ENCODE measurements around the gene OTOL1. TPM values are rescaled to one million over a fixed set of nuclear protein-coding genes. Genes with fewer than 3 reads are reported as not detected.
"Not testable (repeated sequence)": the region's sequence is repeated elsewhere in the genome, so short reads cannot be mapped to it uniquely, and the experiment has no call there.

OTOL1 gene
- total RNA-seq, 2 donors from 2014 or later: not detected

DNA sequence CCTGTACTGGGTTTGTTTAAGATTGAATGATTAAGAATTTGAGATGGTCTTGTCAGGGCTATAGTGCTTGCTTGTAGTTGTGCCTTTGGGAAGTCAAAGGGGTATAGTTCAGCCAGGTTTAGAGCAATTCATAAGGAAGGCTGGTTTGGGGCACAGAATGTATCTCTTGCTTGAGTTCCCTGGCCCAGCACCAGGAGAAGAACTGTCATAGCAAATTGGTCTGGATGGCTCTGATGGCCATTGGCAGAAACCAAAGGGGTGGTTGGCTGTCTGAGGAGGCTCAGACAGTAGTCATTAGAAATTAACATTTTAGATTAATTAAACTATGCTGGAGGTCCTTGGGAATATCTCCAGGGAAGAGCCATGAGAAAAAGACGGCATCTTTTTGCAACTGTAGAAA is 25.4 kb upstream of the OTOL1 start:
- Histone ChIP-seq H3K9ac (ENCODE audit: low read depth in 2 of 2, low read length in 2 of 2) (no peak overlapping the region), H3K4me3 (no peak overlapping the region), H3K27ac (no peak overlapping the region), H3K27me3 (no peaks in the 10 kb centered on the region), H3K36me3 (no peaks in the 10 kb centered on the region), H3K4me1 (no peaks in the 10 kb centered on the region), H3K9me3 (no peaks in the 10 kb centered on the region)
- DNase-seq: no peak
- TF ChIP-seq, protein P1, sequence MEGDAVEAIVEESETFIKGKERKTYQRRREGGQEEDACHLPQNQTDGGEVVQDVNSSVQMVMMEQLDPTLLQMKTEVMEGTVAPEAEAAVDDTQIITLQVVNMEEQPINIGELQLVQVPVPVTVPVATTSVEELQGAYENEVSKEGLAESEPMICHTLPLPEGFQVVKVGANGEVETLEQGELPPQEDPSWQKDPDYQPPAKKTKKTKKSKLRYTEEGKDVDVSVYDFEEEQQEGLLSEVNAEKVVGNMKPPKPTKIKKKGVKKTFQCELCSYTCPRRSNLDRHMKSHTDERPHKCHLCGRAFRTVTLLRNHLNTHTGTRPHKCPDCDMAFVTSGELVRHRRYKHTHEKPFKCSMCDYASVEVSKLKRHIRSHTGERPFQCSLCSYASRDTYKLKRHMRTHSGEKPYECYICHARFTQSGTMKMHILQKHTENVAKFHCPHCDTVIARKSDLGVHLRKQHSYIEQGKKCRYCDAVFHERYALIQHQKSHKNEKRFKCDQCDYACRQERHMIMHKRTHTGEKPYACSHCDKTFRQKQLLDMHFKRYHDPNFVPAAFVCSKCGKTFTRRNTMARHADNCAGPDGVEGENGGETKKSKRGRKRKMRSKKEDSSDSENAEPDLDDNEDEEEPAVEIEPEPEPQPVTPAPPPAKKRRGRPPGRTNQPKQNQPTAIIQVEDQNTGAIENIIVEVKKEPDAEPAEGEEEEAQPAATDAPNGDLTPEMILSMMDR (IDR thresholded peaks at IDR 0.05): no peak
- intact Hi-C loops (cut with DNase I): no loop called here

DNA sequence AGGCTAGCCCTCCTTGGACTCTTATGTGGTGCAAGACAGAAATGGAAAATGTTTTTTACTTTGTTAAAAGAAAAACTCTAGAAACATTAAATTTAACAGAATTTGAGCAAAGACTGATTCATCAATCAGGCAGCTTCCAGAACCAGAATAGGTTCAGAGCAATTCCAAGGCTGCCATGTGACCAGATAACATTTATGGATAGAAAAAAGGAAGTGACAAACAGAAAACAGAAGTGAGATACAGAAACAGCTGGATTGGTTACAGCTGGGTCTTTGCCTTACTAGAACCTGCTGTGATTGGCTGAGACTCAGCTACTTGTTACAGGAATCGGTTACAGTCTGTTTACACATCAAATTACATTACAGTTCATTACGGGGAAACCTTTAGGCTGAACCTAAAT is 22.5 kb upstream of the OTOL1 start:
- H3K36me3 ChIP-seq: no peaks in the 10 kb centered on the region
- H3K9me3 ChIP-seq: no peaks in the 10 kb centered on the region
- H3K4me1 ChIP-seq: no peaks in the 10 kb centered on the region
- H3K9ac ChIP-seq (ENCODE audit: low read depth in 2 of 2, low read length in 2 of 2): no peak overlapping the region
- no peak overlapping the region for H3K27ac ChIP-seq
- intact Hi-C loops (cut with DNase I): no loop called here
- TF ChIP-seq, protein P1 (IDR thresholded peaks at IDR 0.05): no peak
- H3K27me3 ChIP-seq: no peaks in the 10 kb centered on the region
- no peak for DNase-seq
- no peak overlapping the region for H3K4me3 ChIP-seq

DNA sequence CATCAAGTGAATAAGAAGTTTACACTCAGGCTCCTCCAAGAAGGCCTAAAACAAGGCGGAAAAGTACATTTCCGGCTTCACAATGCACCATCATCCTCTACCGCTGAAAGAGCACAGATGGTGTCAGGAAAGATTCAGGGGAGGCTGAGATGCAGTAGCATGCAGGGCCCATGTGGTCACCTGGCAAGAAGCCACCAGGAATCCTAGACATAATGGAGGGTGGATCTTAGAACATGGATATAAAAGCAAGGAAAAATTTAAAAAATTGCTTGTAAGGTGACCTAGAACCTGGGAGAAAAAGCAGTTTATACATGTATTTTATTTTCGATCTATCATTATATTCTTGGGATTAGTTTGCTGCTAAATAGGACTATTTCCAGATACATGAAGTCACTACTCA is 21.9 kb upstream of the OTOL1 start:
- TF ChIP-seq, protein P1 (IDR thresholded peaks at IDR 0.05): no peak
- Histone ChIP-seq H3K9me3 (no peaks in the 10 kb centered on the region), H3K27ac (no peak overlapping the region), H3K36me3 (no peaks in the 10 kb centered on the region), H3K4me1 (no peaks in the 10 kb centered on the region), H3K4me3 (no peak overlapping the region), H3K9ac (ENCODE audit: low read depth in 2 of 2, low read length in 2 of 2) (no peak overlapping the region), H3K27me3 (no peaks in the 10 kb centered on the region)
- intact Hi-C loops (cut with DNase I): no loop called here
- DNase-seq: no peak

DNA sequence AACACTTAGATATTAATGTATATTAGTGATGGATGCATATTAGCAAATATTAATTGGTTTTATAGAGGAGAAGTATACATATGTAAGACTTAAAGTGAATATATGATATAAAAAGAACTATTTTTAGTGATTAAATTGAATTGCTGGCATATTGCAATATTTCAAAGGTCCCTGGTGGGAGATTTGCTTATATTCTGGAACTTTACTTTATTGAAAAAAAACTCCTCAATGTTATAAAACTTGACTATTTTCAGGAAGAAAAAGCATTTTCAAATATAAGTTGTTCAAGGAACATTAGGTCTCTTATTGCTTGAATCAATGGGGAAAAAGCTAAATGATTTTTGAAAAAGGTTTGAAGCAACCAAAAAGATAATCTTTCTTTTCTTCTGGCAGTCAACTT is 21.4 kb upstream of the OTOL1 start:
- no peak overlapping the region for H3K9ac ChIP-seq (ENCODE audit: low read depth in 2 of 2, low read length in 2 of 2)
- DNase-seq: no peak
- H3K27me3 ChIP-seq: no peaks in the 10 kb centered on the region
- TF ChIP-seq, protein P1 (IDR thresholded peaks at IDR 0.05): no peak
- no peak overlapping the region for H3K27ac ChIP-seq
- no peaks in the 10 kb centered on the region for H3K9me3 ChIP-seq
- intact Hi-C loops (cut with DNase I): no loop called here
- no peaks in the 10 kb centered on the region for H3K4me1 ChIP-seq
- no peaks in the 10 kb centered on the region for H3K36me3 ChIP-seq
- H3K4me3 ChIP-seq: no peak overlapping the region

DNA sequence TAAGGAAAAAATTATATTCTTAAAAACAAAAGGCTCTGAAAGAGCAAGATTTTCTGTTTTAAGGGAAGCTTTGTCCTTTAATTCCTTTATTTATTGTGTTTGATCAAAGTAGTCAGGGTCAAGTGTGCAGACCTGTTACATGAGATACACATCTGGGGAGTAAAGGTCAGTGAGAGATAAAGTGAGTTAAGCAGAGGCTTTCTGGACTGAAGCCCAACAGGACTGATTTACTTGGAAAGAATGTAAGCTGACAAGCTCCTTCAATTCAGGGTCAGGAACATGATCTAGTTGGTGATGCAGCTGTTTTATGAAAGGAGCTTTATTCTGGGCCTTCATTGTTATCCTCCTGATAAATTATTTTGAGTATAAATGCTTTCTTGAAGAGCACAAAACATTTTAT is 20.7 kb upstream of the OTOL1 start:
- no peaks in the 10 kb centered on the region for H3K27me3 ChIP-seq
- intact Hi-C loops (cut with DNase I): no loop called here
- TF ChIP-seq, protein P1 (IDR thresholded peaks at IDR 0.05): no peak
- no peak overlapping the region for H3K9ac ChIP-seq (ENCODE audit: low read depth in 2 of 2, low read length in 2 of 2)
- H3K4me3 ChIP-seq: no peak overlapping the region
- H3K4me1 ChIP-seq: no peaks in the 10 kb centered on the region
- H3K36me3 ChIP-seq: no peaks in the 10 kb centered on the region
- DNase-seq: no peak
- H3K9me3 ChIP-seq: no peaks in the 10 kb centered on the region
- no peak overlapping the region for H3K27ac ChIP-seq

DNA sequence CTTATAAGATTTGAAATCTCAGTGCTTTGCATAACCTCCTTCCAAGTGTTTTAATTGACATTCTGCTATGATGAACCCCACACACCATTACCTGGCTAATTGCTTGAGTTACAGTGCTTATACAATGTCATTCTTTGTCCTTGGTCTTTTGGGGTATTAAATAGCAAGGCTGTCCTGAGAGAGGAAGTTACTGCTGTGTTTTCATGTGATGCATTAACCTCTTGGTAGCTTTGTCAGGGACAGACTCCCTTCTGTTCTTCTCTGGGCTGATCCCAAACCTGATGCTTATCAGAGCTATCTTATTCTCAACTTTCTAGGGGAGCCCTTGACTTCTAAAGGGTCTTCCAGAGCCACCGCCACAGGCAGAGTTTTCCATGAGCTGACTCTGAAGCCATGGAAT is 12.4 kb upstream of the OTOL1 start:
- Histone ChIP-seq H3K36me3 (no peaks in the 10 kb centered on the region), H3K27ac (no peak overlapping the region), H3K4me3 (no peak overlapping the region), H3K9ac (ENCODE audit: low read depth in 2 of 2, low read length in 2 of 2) (no peak overlapping the region), H3K4me1 (no peaks in the 10 kb centered on the region), H3K9me3 (no peaks in the 10 kb centered on the region), H3K27me3 (peaks cover 4% of the 10 kb centered on the region)
- DNase-seq: no peak
- intact Hi-C loops (cut with DNase I): no loop called here
- TF ChIP-seq, protein P1 (IDR thresholded peaks at IDR 0.05): no peak

DNA sequence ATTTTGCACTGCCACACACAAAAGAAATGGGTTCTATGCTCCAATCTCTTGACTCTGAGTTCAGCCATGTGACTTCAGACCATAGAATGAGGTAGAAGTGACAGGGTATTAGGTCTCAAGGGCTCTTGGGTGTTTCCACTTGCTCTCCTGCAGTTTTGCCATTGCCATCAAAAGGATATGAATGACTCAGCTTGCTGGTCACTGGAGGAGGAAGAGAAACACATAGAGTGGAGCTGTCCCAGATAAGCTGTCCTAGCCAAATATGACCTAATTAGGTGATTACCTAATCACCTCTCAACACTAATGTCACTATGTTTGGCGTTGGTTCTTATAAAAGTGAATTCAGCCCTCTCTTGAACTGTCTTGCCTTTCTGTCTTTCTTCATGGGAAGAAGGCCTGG is 8.3 kb upstream of the OTOL1 start:
- H3K4me1 ChIP-seq; H3K9ac ChIP-seq (ENCODE audit: low read depth in 2 of 2, low read length in 2 of 2); DNase-seq; H3K27ac ChIP-seq; H3K9me3 ChIP-seq; H3K27me3 ChIP-seq; intact Hi-C loops (cut with DNase I); H3K36me3 ChIP-seq; H3K4me3 ChIP-seq: not testable (repeated sequence)

Measured in colonic mucosa (tissue), 4 donors.